Activated naive CD4-positive, alpha-beta T cell treated with anti-CD3 and anti-CD28 coated beads for 36 hours (primary cell): ENCODE data around the gene MYBPC2. TPM values are rescaled to one million over a fixed set of nuclear protein-coding genes. Genes with fewer than 3 reads are reported as not detected.
"Not testable (repeated sequence)": the region's sequence is repeated elsewhere in the genome, so short reads cannot be mapped to it uniquely, and the experiment has no call there.

ENCODE experiments used
- CTCF ChIA-PET: fragments of 350-600 bp; sonication (Branson Sonifier 250); formaldehyde crosslinking; loops from one replicate; lab custom pipeline; 2021; ENCODE audit warnings: antibody characterized with exemption; lab: Charles Lee
- DNase-seq: peaks from one replicate; pipeline ENCODE4 v3.0.0-alpha.2; 2020
- H3K27ac Mint-ChIP-seq: one replicate; pipeline ENCODE4 v1.8.0; 2021; ENCODE audit warnings: mild to moderate bottlenecking, mixed read lengths
- H3K27me3 Mint-ChIP-seq: one replicate; pipeline ENCODE4 v1.8.0; 2021; ENCODE audit warnings: low read depth, mixed read lengths
- H3K36me3 Mint-ChIP-seq: one replicate; pipeline ENCODE4 v1.8.0; 2021; ENCODE audit warnings: low read depth, mixed read lengths
- H3K4me1 Mint-ChIP-seq: one replicate; pipeline ENCODE4 v1.8.0; 2021; ENCODE audit warnings: low read depth, mixed read lengths
- H3K4me3 Mint-ChIP-seq: one replicate; pipeline ENCODE4 v1.8.0; 2021; ENCODE audit warnings: mild to moderate bottlenecking, moderate library complexity, mixed read lengths
- H3K9me3 Mint-ChIP-seq: one replicate; pipeline ENCODE4 v1.8.0; 2021; ENCODE audit warnings: mixed read lengths
- intact Hi-C: fragments of 100-400 bp; cut with micrococcal nuclease; formaldehyde crosslinking; loops from one replicate; pipeline ENCODE4 v1.15.1; 2023
- total RNA-seq, 2 experiments: library from RNA; stranded (reverse); gene quantifications; one replicate each; pipeline ENCODE4 v1.2.3, GENCODE V29; 2021

MYBPC2 gene
- total RNA-seq, 2 experiments from 2014 or later: 0.64 to 1.6 TPM

- CTCF ChIA-PET: no interaction called here
- DNase-seq: no peak
- no peak overlapping the region for H3K4me3 Mint-ChIP-seq
- H3K4me1 Mint-ChIP-seq: peaks cover under 1% of the 10 kb centered on the region
- H3K27me3 Mint-ChIP-seq: peaks cover 3% of the 10 kb centered on the region
- no peaks in the 10 kb centered on the region for H3K9me3 Mint-ChIP-seq
- no peak overlapping the region for H3K27ac Mint-ChIP-seq
- H3K36me3 Mint-ChIP-seq: no peaks in the 10 kb centered on the region
- intact Hi-C loops: no loop called here
These were observed 5.3 kb downstream of the MYBPC2 start for GRCh38 chr19:50437862-50438449.

GRCh38 chr19:50439130-50439529 is 6.4 kb downstream of the MYBPC2 start:
- H3K9me3 Mint-ChIP-seq, H3K4me3 Mint-ChIP-seq, H3K36me3 Mint-ChIP-seq, H3K27ac Mint-ChIP-seq, H3K4me1 Mint-ChIP-seq, DNase-seq, intact Hi-C loops, H3K27me3 Mint-ChIP-seq, CTCF ChIA-PET: not testable (repeated sequence)

GRCh38 chr19:50444059-50444458 is 11.4 kb downstream of the MYBPC2 start:
- Mint-ChIP-seq H3K36me3 (no peaks in the 10 kb centered on the region), H3K4me1 (no peaks in the 10 kb centered on the region), H3K9me3 (no peaks in the 10 kb centered on the region), H3K27ac (no peak overlapping the region), H3K4me3 (no peak overlapping the region), H3K27me3 (peaks cover 2% of the 10 kb centered on the region)
- intact Hi-C loops: no loop called here
- CTCF ChIA-PET: no interaction called here
- DNase-seq: no peak

- no peak overlapping the region for H3K27ac Mint-ChIP-seq
- no peaks in the 10 kb centered on the region for H3K36me3 Mint-ChIP-seq
- H3K27me3 Mint-ChIP-seq: peaks cover 2% of the 10 kb centered on the region
- H3K4me1 Mint-ChIP-seq: no peaks in the 10 kb centered on the region
- intact Hi-C loops: no loop called here
- CTCF ChIA-PET: no interaction called here
- H3K9me3 Mint-ChIP-seq: no peaks in the 10 kb centered on the region
- H3K4me3 Mint-ChIP-seq: no peak overlapping the region
- no peak for DNase-seq
These were observed 14.4 kb downstream of the MYBPC2 start for GRCh38 chr19:50447053-50447452.

- Mint-ChIP-seq H3K9me3 (no peaks in the 10 kb centered on the region), H3K27ac (no peak overlapping the region), H3K27me3 (peaks cover 2% of the 10 kb centered on the region), H3K4me1 (no peaks in the 10 kb centered on the region), H3K36me3 (no peaks in the 10 kb centered on the region), H3K4me3 (no peak overlapping the region)
- DNase-seq: no peak
- intact Hi-C loops: no loop called here
- CTCF ChIA-PET: interaction anchor here (0.6 kb wide), 1 partner anchor 19 kb away, joined by 3 read pairs; no protein-coding TSS in a partner anchor
These were observed 15.1 kb downstream of the MYBPC2 start for GRCh38 chr19:50447750-50448149.

GRCh38 chr19:50449236-50449899 is 16.7 kb downstream of the MYBPC2 start:
- Mint-ChIP-seq H3K4me1 (no peaks in the 10 kb centered on the region), H3K36me3 (no peaks in the 10 kb centered on the region), H3K27me3 (peaks cover 2% of the 10 kb centered on the region), H3K27ac (no peak overlapping the region), H3K4me3 (no peak overlapping the region), H3K9me3 (no peaks in the 10 kb centered on the region)
- intact Hi-C loops: no loop called here
- DNase-seq: no peak
- CTCF ChIA-PET: interaction anchor here (0.8 kb wide), 1 partner anchor 11 kb away, joined by 3 read pairs; no protein-coding TSS in a partner anchor

GRCh38 chr19:50450369-50451222 is 17.9 kb downstream of the MYBPC2 start:
- no peak for DNase-seq
- intact Hi-C loops: no loop called here
- Mint-ChIP-seq H3K9me3 (no peaks in the 10 kb centered on the region), H3K4me3 (peak overlapping the region; percentile 9), H3K27me3 (peaks cover 1% of the 10 kb centered on the region), H3K27ac (no peak overlapping the region), H3K36me3 (no peaks in the 10 kb centered on the region), H3K4me1 (no peaks in the 10 kb centered on the region)
- CTCF ChIA-PET: interaction anchor here (1.1 kb wide), 1 partner anchor 10 kb away, joined by 4 read pairs; no protein-coding TSS in a partner anchor

GRCh38 chr19:50451223-50451534 is 18.5 kb downstream of the MYBPC2 start:
- Mint-ChIP-seq H3K9me3 (no peaks in the 10 kb centered on the region), H3K27me3 (no peaks in the 10 kb centered on the region), H3K27ac (no peak overlapping the region), H3K4me1 (no peaks in the 10 kb centered on the region), H3K36me3 (no peaks in the 10 kb centered on the region), H3K4me3 (peak overlapping the region; percentile 9)
- no peak for DNase-seq
- intact Hi-C loops: no loop called here
- CTCF ChIA-PET: interaction anchor here (1.1 kb wide), 1 partner anchor 9 kb away, joined by 4 read pairs; no protein-coding TSS in a partner anchor

- CTCF ChIA-PET: no interaction called here
These were observed 20.6 kb downstream of the MYBPC2 start for GRCh38 chr19:50453243-50453642.

GRCh38 chr19:50455992-50456391 is 23.3 kb downstream of the MYBPC2 start:
- H3K4me1 Mint-ChIP-seq: peaks cover 11% of the 10 kb centered on the region
- CTCF ChIA-PET: no interaction called here
- no peak overlapping the region for H3K27ac Mint-ChIP-seq

More at GRCh38 chr19:50453243-50453642, 20.6 kb downstream of the MYBPC2 start:
- no peak overlapping the region for H3K4me3 Mint-ChIP-seq
- intact Hi-C loops: no loop called here
- no peaks in the 10 kb centered on the region for H3K4me1 Mint-ChIP-seq
- no peaks in the 10 kb centered on the region for H3K36me3 Mint-ChIP-seq
- H3K9me3 Mint-ChIP-seq: no peaks in the 10 kb centered on the region
- H3K27ac Mint-ChIP-seq: no peak overlapping the region
- H3K27me3 Mint-ChIP-seq: peaks cover 9% of the 10 kb centered on the region
- DNase-seq: no peak

GRCh38 chr19:50457300-50457699 is 24.6 kb downstream of the MYBPC2 start:
- DNase-seq: no peak
- H3K27ac Mint-ChIP-seq: no peak overlapping the region
- intact Hi-C loops: no loop called here
- H3K36me3 Mint-ChIP-seq: no peaks in the 10 kb centered on the region
- peaks cover 31% of the 10 kb centered on the region for H3K27me3 Mint-ChIP-seq
- H3K9me3 Mint-ChIP-seq: no peaks in the 10 kb centered on the region
- CTCF ChIA-PET: no interaction called here
- no peak overlapping the region for H3K4me3 Mint-ChIP-seq
- peaks cover 15% of the 10 kb centered on the region for H3K4me1 Mint-ChIP-seq

More at GRCh38 chr19:50455992-50456391, 23.3 kb downstream of the MYBPC2 start:
- intact Hi-C loops: no loop called here
- H3K36me3 Mint-ChIP-seq: no peaks in the 10 kb centered on the region
- peaks cover 23% of the 10 kb centered on the region for H3K27me3 Mint-ChIP-seq
- no peaks in the 10 kb centered on the region for H3K9me3 Mint-ChIP-seq
- no peak for DNase-seq
- no peak overlapping the region for H3K4me3 Mint-ChIP-seq

- Mint-ChIP-seq H3K27me3 (peaks cover 33% of the 10 kb centered on the region), H3K4me1 (peaks cover 15% of the 10 kb centered on the region), H3K27ac (no peak overlapping the region), H3K4me3 (no peak overlapping the region), H3K36me3 (no peaks in the 10 kb centered on the region), H3K9me3 (no peaks in the 10 kb centered on the region)
- intact Hi-C loops: no loop called here
- CTCF ChIA-PET: interaction anchor here (0.8 kb wide), 1 partner anchor 101 kb away, joined by 5 read pairs; no protein-coding TSS in a partner anchor
- DNase-seq: no peak
These were observed 25.8 kb downstream of the MYBPC2 start for GRCh38 chr19:50458396-50459066.
